T-helper 17 cell (primary cell): Measurements from ENCODE around the gene LRP2BP. TPM values are rescaled to one million over a fixed set of nuclear protein-coding genes. Genes with fewer than 3 reads are reported as not detected.
"Not testable (repeated sequence)": the region's sequence is repeated elsewhere in the genome, so short reads cannot be mapped to it uniquely, and the experiment has no call there.

Experiments used
- ATAC-seq: fragments of 150-1000 bp; cut with Tn5 transposase; 2 replicates; pipeline ENCODE4 v1.10.0; 2021; ENCODE audit warnings: mild to moderate bottlenecking, moderate library complexity
- DNase-seq, 3 donors: peaks; one replicate each; pipeline versions ENCODE4 v3.0.0 to v3.0.0-alpha.2; 2020 to 2021
- H3K9me3 ChIP-seq: one replicate; pipeline ENCODE4 v1.7.0; 2013; ENCODE audit warnings: low read length, mild to moderate bottlenecking; ENCODE audit not compliant: control insufficient read depth, poor library complexity, severe bottlenecking
- H3K27ac Mint-ChIP-seq: one replicate; pipeline ENCODE4 v1.8.0; 2022; ENCODE audit warnings: mild to moderate bottlenecking, moderate library complexity, mixed read lengths
- H3K27me3 Mint-ChIP-seq: one replicate; pipeline ENCODE4 v1.8.0; 2022; ENCODE audit warnings: mixed read lengths
- H3K36me3 Mint-ChIP-seq: one replicate; pipeline ENCODE4 v1.8.0; 2022; ENCODE audit warnings: low read depth, mixed read lengths
- H3K4me1 Mint-ChIP-seq: one replicate; pipeline ENCODE4 v1.8.0; 2022; ENCODE audit warnings: mild to moderate bottlenecking, mixed read lengths
- H3K4me3 Mint-ChIP-seq: one replicate; pipeline ENCODE4 v1.8.0; 2022; ENCODE audit warnings: mild to moderate bottlenecking, moderate library complexity, mixed read lengths
- total RNA-seq, 4 donors: library from RNA in 2 of 4; stranded (reverse) in 2 of 4; gene quantifications; one replicate each; pipeline ENCODE4 v1.2.3 and lab custom pipeline; 2022 to 2026

Gene LRP2BP
- total RNA-seq, 2 donors from 2014 or later: 2.1 to 3.3 TPM

GRCh38 chr4:185343726-185344581 is 51.8 kb downstream of the LRP2BP start:
- DNase-seq (no peak), ATAC-seq (no peak)

GRCh38 chr4:185341841-185342240 is 53.9 kb downstream of the LRP2BP start:
- Mint-ChIP-seq H3K4me1 (peaks cover 23% of the 10 kb centered on the region), H3K27ac (peak overlapping the region; percentile 62), H3K27me3 (no peaks in the 10 kb centered on the region), H3K4me3 (peak overlapping the region; percentile 21), H3K36me3 (peaks cover 8% of the 10 kb centered on the region)
- DNase-seq: no peak
- no peak for ATAC-seq
- no peaks in the 10 kb centered on the region for H3K9me3 ChIP-seq

More at GRCh38 chr4:185343726-185344581, 51.8 kb downstream of the LRP2BP start:
- Mint-ChIP-seq H3K27ac (peak overlapping the region; percentile 82), H3K4me1 (peaks cover 24% of the 10 kb centered on the region), H3K27me3 (no peaks in the 10 kb centered on the region), H3K4me3 (peak overlapping the region; percentile 36), H3K36me3 (peaks cover 15% of the 10 kb centered on the region)
- H3K9me3 ChIP-seq: no peaks in the 10 kb centered on the region

- H3K9me3 ChIP-seq: no peaks in the 10 kb centered on the region
- no peak overlapping the region for H3K4me3 Mint-ChIP-seq
- H3K27me3 Mint-ChIP-seq: no peaks in the 10 kb centered on the region
- peaks cover 6% of the 10 kb centered on the region for H3K36me3 Mint-ChIP-seq
- peak overlapping the region; percentile 62 for H3K27ac Mint-ChIP-seq
- H3K4me1 Mint-ChIP-seq: peaks cover 22% of the 10 kb centered on the region
- ATAC-seq (no peak), DNase-seq (no peak)
These were observed 54.3 kb downstream of the LRP2BP start for GRCh38 chr4:185341377-185341776.

- peaks cover 19% of the 10 kb centered on the region for H3K4me1 Mint-ChIP-seq
- no peaks in the 10 kb centered on the region for H3K27me3 Mint-ChIP-seq
- H3K9me3 ChIP-seq: no peaks in the 10 kb centered on the region
- H3K27ac Mint-ChIP-seq: no peak overlapping the region
- H3K36me3 Mint-ChIP-seq: peaks cover 8% of the 10 kb centered on the region
- ATAC-seq (peak; percentile 66), DNase-seq (no peak)
- no peak overlapping the region for H3K4me3 Mint-ChIP-seq
These were observed 55.8 kb downstream of the LRP2BP start for GRCh38 chr4:185339941-185340340.

- H3K9me3 ChIP-seq: no peaks in the 10 kb centered on the region
- ATAC-seq (no peak), DNase-seq (no peak)
- Mint-ChIP-seq H3K27me3 (no peaks in the 10 kb centered on the region), H3K36me3 (peaks cover 6% of the 10 kb centered on the region), H3K4me3 (no peak overlapping the region), H3K27ac (no peak overlapping the region), H3K4me1 (peaks cover 8% of the 10 kb centered on the region)
These were observed 60.1 kb downstream of the LRP2BP start for GRCh38 chr4:185335579-185335978.

- ATAC-seq (no peak), DNase-seq (no peak)
- H3K27ac Mint-ChIP-seq: no peak overlapping the region
- no peaks in the 10 kb centered on the region for H3K27me3 Mint-ChIP-seq
- no peaks in the 10 kb centered on the region for H3K4me1 Mint-ChIP-seq
- H3K36me3 Mint-ChIP-seq: peaks cover 6% of the 10 kb centered on the region
- H3K4me3 Mint-ChIP-seq: no peak overlapping the region
- H3K9me3 ChIP-seq: no peaks in the 10 kb centered on the region
These were observed 61.4 kb downstream of the LRP2BP start for GRCh38 chr4:185334326-185334725.

GRCh38 chr4:185332575-185333464 is 62.9 kb downstream of the LRP2BP start:
- Mint-ChIP-seq H3K4me1 (no peaks in the 10 kb centered on the region), H3K4me3 (no peak overlapping the region), H3K36me3 (peaks cover 10% of the 10 kb centered on the region), H3K27ac (no peak overlapping the region), H3K27me3 (no peaks in the 10 kb centered on the region)
- no peaks in the 10 kb centered on the region for H3K9me3 ChIP-seq
- no peak for ATAC-seq
- DNase-seq: no peak

- H3K27ac Mint-ChIP-seq, H3K9me3 ChIP-seq, H3K27me3 Mint-ChIP-seq, H3K4me1 Mint-ChIP-seq, ATAC-seq, DNase-seq, H3K36me3 Mint-ChIP-seq, H3K4me3 Mint-ChIP-seq: not testable (repeated sequence)
These were observed 65.7 kb downstream of the LRP2BP start for GRCh38 chr4:185329879-185330510.

- peak overlapping the region; percentile 10 for H3K27ac Mint-ChIP-seq
- DNase-seq: no peak
- no peak overlapping the region for H3K4me3 Mint-ChIP-seq
- H3K27me3 Mint-ChIP-seq: no peaks in the 10 kb centered on the region
- peaks cover 8% of the 10 kb centered on the region for H3K4me1 Mint-ChIP-seq
- no peak for ATAC-seq
- H3K36me3 Mint-ChIP-seq: peaks cover 15% of the 10 kb centered on the region
- no peaks in the 10 kb centered on the region for H3K9me3 ChIP-seq
These were observed 67.1 kb downstream of the LRP2BP start for GRCh38 chr4:185328586-185328985.

- not testable (repeated sequence) for H3K27ac Mint-ChIP-seq, ATAC-seq, H3K4me3 Mint-ChIP-seq, H3K4me1 Mint-ChIP-seq, DNase-seq, H3K27me3 Mint-ChIP-seq, H3K9me3 ChIP-seq
- H3K36me3 Mint-ChIP-seq: peaks cover 13% of the 10 kb centered on the region
These were observed 70.0 kb downstream of the LRP2BP start for GRCh38 chr4:185325721-185326120.

GRCh38 chr4:185324361-185324760 is 71.4 kb downstream of the LRP2BP start:
- not testable (repeated sequence) for H3K27ac Mint-ChIP-seq

GRCh38 chr4:185323606-185324005 is 72.1 kb downstream of the LRP2BP start:
- no peak for DNase-seq
- no peak for ATAC-seq
- peaks cover 8% of the 10 kb centered on the region for H3K4me1 Mint-ChIP-seq
- H3K27me3 Mint-ChIP-seq: no peaks in the 10 kb centered on the region
- H3K9me3 ChIP-seq: no peaks in the 10 kb centered on the region
- H3K27ac Mint-ChIP-seq: no peak overlapping the region
- peaks cover 13% of the 10 kb centered on the region for H3K36me3 Mint-ChIP-seq
- no peak overlapping the region for H3K4me3 Mint-ChIP-seq

More at GRCh38 chr4:185324361-185324760, 71.4 kb downstream of the LRP2BP start:
- not testable (repeated sequence) for H3K27me3 Mint-ChIP-seq, H3K9me3 ChIP-seq, ATAC-seq, H3K4me1 Mint-ChIP-seq, DNase-seq, H3K4me3 Mint-ChIP-seq
- peaks cover 15% of the 10 kb centered on the region for H3K36me3 Mint-ChIP-seq

- no peak for ATAC-seq
- Mint-ChIP-seq H3K4me1 (peaks cover 8% of the 10 kb centered on the region), H3K27me3 (no peaks in the 10 kb centered on the region), H3K36me3 (peaks cover 11% of the 10 kb centered on the region), H3K4me3 (no peak overlapping the region), H3K27ac (no peak overlapping the region)
- DNase-seq: no peak
- no peaks in the 10 kb centered on the region for H3K9me3 ChIP-seq
These were observed 72.9 kb downstream of the LRP2BP start for GRCh38 chr4:185322803-185323202.
